ENCODE data around the gene RCAN2.
"Not testable (repeated sequence)": the region's sequence is repeated elsewhere in the genome, so short reads cannot be mapped to it uniquely, and the experiment has no call there.

Gene RCAN2

DNA sequence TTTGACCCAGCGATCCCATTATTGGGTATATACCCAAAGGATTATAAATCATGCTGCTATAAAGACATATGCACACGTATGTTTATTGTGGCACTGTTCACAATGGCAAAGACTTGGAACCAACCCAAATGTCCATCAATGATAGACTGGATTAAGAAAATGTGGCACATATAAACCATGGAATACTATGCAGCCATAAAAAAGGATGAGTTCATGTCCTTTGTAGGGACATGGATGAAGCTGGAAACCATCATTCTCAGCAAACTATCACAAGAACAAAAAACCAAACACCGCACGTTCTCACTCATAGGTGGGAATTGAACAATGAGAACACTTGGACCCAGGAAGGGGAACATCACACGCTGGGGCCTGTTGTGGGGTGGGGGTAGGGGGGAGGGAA is 103.5 kb downstream of the RCAN2 start:
- not testable (repeated sequence) for DNase-seq (ENCODE audit: low spot score)

DNA sequence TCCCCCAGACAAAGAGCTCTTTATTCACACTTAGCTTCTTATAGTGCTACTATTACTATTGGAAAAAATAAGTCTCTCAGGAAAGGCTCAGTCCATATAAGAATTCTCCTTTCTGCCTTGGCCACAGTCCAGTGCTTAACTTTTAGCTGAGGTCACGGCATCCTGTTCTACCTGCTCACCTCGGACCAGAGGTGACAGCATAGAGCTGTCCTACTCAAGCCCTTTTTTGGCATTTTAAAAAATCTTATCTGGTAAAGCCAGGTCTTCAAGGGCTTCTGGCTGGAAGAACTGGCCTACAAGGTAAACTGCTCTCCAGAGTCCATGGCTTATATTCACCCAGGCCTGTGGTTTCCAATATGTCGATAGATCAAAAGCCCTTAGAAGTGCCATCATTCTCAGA is 109.7 kb downstream of the RCAN2 start:
- no peak for DNase-seq (ENCODE audit: low spot score)

DNA sequence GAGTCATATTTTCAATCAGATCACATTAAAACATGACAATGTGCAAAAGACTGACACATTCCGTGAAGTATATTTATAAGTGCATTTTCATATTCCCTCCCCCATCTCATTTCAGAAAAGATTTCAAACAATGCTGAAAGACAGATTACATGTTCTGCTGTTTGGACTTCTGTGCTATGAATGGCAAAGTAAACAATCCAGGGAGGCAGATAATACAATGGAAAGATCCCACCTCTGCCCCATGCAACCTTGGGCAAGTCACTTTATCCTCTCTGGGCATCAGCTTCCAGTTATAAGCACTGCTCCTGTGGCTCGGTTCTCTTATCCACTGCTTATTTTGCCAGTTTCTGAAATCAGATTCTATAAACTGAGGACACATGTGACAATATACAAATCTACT is 110.2 kb downstream of the RCAN2 start:
- no peak for DNase-seq (ENCODE audit: low spot score)

DNA sequence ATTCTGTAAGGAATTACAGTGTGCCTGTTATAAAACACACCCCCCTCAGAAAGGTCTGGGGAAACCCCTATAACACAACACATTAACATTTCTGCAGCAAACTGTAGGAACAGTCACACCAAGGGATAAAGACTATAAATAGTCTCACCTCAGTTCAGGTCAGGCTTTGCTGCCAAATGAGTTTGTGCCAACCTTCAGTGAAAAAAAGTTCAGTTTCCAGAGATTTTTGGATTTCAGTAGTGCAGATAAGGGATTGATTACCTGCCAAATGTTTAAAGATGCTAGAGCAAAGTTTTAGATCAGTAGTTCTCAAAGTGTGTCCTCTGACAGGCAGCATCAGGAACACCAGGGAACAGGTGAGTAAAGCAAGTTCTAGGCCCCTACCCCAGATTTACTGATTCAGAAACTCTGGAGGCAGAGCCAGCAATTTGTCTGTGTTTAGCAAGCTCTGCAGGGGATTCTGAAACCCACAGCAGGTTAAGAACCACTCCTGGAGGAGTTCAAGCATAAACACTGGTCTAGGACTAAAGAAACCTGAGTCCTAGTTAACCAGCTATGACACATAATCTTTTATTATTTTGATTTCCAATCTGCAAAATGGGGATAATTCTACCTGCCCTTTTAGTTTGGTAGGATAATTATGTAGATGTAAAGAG is 111.0 kb downstream of the RCAN2 start:
- no peak for DNase-seq (ENCODE audit: low spot score)

DNA sequence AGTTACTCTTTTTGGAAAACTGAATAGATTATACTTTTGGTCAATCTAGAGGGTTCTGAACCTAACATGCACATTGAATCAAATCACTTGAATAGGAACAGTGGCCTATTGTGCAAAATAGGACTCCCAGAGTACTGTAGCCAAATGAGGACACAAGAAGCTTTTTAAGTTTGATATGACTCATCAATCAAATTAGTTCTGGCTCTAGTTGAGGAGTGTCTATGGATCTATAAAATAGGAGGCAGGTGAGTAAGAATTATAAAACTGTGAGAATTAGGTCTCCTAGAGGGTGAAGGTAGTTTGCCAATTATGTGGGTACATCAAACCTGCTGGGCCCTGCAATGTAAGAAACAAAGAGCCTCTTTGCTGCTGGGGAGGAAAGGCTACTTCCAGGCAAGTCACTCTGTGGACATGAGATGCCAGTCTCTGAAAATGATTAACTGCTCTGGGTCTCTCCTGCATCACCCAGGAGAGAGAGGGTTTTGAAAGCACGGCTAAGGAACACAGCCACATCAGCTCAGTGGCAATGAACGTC is 112.3 kb downstream of the RCAN2 start:
- DNase-seq (ENCODE audit: low spot score), result no peak

DNA sequence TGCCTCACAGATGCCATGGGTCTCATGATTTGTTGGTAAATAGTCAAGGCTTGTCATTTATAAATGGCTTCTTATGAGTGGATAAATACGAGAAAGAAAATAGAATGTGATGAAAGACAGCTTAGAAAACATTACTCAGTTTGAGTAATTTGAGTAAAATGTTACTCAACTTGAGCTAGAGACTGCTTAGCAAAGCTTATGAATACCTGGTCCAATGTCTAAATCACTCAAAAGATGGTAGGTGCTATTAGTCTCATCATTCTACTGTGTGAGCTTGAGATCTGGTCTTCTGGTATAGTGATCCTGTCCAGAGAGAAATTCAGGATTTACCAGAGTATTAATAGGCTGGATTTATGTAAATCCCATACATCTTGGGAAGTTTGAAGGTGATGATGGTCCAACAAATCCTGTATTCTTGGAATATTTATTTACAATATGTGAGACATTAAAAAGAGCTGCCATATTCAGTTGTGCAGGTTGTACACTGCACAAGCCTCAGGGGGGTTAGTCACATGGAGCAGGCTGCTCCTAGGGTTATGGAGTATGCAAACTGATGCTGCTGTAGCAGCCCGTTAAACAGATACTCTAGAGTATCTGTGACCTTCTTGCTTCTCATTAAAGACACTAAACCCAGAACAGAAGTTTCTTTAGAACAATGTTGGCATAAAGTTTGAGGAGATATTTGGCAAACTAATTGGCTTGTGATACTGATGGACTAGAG is 112.9 kb downstream of the RCAN2 start:
- no peak for DNase-seq (ENCODE audit: low spot score)

DNA sequence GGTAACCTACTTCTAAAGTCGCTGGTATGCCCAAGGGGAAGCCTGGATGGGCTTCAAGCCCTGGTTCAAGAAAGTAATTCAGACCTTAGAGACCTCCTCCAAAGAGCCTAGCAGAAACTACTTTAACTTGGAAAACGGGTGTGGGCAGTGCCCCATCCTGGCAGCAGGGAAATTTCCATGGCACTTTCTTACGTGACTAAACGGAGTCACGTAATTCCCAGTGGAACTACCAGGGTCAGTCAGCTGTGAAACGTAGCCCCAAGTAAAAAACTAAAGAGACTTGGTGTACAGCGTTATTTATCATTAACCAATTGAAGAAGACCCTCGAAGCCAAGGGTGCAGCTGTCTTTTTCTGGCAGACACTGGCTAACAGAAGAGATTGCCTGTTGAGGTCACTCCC is 114.0 kb downstream of the RCAN2 start:
- no peak for DNase-seq (ENCODE audit: low spot score)

DNA sequence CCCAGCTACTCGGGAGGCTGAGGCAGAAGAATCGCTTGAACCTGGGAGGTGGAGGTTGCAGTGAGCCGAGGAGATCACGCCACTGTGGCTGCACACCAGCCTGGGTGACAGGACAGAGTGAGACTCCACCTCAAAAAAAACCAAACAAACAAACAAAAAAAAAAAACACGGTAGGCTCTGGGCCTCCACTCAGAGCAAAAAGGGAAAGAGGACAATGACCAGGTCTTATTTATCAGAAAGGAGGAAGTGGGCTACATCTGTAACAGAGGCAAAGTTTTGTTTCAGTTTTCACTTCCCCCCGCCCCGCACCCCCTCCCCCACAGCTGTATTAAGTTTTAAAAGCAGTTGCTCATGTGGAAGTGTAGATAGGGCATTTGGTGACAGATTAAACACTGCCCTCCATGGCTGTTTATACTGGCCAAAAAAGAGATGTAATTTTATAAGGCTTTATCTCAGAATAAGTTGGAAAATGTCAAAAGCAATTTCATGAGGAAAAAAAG is 114.6 kb downstream of the RCAN2 start:
- DNase-seq (ENCODE audit: low spot score), result no peak

DNA sequence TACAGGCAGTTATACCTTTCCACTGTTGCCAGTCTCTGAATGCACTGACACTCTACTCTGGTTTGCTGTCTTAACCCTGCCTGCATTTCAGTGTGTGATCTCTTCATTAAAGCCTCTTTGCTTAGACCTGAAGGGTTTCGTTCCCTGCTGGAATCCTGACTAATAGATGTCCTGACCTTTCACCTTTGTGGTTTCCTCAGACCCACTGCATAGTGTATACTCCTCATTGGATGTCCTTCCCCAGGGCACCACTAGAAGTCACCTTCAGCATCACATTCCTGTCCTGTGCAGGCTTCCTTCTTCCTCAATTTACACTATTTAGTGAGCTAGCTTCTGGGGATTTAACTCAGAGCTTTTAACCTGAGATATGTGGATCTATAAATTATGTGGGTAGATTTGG is 120.6 kb downstream of the RCAN2 start:
- no peak for DNase-seq (ENCODE audit: low spot score)

DNA sequence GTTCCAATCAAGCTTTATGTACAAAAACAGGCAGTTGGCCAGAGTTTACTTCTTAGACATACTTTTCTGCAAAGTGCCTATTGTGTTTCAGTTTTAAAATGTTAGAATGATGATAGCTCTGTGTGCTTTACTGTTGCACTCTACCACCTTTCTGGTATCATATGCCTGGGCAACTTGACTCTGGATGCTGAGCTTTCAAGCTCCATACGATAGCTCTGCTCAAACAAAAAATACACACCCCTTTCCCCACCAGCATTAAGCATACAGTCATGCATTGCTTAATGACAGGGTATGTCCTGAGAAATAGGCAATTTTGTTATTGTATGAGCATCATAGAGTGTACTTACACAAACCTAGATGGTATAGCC is 123.1 kb downstream of the RCAN2 start:
- DNase-seq (ENCODE audit: low spot score), result no peak

DNA sequence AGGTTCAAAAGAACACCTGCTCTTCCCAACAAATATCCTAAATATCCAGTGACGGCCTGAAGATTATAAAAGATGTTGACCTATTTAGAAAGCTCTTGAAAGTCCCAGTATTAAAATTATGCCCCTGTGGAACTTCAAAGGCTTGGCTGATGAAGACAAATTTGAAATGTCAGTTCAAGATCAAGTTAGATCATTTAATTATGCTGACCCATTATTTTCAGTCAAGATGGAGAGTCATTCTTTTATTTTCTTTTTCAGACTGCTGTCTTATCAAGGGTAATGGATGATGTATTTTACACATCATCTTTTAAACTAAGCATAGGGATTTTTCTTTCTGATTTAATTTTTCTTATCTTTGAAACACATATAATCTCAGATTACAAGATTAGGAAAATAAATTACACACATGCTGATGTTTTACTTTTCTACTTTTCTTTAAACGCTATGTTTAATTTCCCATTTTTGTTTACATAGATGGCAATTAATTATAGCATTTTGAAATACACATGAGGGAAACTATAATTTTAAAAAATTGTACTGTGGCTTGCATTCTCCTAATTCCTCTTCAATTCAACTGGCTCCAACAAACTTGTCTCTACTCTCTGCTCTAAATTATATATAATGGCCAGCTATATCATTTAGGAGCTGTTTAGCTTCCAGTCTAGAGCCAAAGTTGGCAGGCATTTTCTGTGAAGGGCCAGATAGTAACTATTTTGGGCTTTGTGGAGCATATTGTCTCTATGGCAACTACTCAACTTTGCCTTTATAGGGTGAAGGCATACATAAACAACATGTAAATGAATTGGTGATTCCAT is 123.7 kb downstream of the RCAN2 start:
- no peak for DNase-seq (ENCODE audit: low spot score)

DNA sequence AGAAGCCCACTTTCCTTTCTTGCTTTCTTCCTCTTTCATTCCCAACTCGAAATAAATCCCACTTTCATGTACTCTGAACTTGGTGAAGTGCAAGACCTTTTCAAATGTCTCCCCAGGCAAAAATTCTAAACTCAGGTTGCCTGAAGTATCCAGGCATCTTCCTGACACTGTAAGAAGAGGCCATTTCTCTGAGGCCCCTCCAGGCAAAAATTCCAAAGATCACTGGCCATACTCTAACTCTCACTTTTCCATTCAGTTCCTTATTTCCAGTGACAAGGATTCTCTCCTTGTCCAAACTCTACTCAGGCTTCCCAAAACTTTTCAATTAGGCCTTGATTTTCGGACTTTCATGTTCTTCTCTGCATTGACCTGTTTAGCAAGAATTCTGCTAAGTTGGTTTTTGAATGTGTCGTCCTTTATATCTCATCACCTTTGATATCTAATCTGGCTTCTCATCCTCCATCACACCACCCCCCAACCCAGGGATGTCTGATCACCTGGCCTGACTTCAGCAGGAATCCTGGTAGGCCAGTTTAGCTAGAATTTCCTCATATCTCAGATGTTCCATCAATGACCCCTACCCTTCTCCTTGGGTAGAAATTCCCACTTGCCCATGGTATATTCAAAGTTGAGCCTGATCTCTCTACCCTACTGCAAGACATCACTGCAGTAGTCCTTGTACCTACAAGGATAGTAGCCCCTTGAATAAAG is 124.9 kb downstream of the RCAN2 start:
- DNase-seq (ENCODE audit: low spot score), result no peak

DNA sequence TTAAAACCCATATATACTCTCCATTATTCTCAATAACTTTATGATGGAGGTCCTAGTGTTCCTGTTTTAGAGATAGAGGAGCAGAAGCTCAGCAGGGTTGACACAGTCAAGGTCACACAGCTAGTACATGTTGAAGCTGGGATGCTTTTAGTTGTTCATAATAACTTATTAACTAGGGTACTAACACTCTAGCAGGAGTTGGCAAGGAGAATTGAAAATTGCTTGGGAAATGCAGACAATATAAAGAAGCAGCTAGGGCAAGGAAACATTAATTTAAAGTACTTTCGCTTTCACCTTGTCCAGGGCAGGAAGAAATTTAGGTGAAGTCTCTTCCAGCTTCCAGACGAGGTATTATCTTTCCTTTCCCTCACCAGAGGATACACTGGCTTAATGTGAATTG is 133.7 kb downstream of the RCAN2 start:
- no peak for DNase-seq (ENCODE audit: low spot score)

DNA sequence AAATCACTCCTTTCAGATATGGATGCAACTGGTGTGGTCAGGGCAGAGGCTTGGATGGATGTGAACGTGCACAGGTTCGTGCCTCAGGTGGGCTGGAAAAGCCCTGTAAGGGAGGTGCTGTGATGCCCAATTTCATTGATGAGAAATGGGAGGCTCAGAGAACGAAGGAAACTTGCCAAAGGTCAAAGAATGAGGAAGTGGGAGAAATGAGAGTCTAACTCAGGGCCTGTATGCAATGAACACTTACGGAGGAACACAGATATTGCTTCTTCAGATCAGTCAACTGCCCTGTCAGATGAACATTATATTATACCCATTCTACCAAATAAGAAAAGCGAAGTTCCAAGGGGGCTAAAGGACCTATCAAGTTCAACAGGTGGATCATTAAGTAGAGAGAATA is 134.7 kb downstream of the RCAN2 start:
- no peak for DNase-seq (ENCODE audit: low spot score)

DNA sequence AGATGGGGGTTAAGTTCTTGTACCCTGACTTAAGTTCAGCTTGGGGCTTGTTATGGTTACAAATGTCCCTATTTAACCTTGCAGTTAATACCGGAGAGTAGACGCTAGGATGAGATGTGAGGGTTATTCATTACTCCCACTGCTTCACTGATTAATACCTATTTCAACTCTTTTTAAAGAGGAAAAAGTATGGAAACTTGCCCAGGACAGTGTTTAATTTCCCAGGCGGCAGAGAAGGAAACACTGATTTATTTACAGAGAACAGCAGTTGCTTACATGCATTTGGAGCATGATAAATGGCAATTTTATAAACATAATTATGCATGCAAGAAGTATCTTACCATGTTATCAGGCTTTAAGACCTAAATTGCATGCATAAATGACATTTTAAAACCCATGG is 137.7 kb downstream of the RCAN2 start:
- DNase-seq (ENCODE audit: low spot score), result no peak

DNA sequence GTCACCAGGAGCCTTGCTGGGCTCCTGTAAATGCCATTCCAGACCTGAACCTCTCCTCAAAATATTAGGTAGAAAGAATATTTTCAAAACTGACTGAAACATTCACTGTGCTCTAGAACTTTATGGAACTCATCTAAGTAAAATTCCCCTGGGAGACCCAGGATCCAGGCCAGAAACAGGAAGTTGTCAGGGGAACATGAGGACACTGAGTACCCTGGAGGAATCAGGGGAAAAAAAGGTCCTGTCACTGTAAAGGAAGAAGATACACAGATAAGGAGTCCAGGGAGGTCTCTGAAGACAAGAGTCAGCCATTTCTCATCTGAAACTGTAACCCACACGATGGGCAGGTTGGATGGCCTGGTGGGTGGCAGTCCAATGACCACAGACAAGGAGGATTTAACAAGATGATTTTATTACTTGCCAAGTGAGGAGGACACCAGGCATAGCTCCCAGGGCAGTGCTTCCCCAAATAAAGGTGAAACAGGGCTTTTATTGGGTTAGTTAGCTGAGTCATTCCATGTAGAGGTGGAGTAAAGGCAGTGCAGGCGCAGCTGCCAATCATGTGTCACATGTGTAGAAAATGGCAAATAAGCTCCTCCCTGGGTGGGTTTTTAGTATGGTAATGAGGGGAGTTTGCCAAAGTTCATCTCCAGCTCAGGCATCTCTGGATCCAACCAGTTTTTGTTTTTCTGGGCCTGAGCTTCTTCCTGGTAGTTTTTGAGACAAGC is 138.5 kb downstream of the RCAN2 start:
- DNase-seq (ENCODE audit: low spot score), result no peak

DNA sequence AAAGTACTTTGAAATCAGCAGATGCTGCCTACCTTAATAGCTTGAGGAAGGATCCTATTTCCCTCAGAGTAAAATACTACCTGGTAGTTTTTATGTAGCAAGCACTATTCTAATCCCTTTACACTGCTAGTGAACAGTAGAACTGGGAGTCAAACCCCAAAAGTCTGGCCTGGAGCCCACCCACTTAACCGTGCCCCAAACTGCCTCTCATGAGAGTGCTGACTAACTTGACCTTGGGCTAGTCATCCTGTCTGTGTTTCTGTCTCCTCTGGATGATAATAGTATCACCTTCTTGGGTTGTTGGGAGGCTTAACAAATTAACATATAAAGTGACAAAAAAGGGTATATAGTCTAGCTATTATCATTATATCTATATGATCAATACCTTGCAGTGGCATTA is 140.5 kb downstream of the RCAN2 start:
- no peak for DNase-seq (ENCODE audit: low spot score)

DNA sequence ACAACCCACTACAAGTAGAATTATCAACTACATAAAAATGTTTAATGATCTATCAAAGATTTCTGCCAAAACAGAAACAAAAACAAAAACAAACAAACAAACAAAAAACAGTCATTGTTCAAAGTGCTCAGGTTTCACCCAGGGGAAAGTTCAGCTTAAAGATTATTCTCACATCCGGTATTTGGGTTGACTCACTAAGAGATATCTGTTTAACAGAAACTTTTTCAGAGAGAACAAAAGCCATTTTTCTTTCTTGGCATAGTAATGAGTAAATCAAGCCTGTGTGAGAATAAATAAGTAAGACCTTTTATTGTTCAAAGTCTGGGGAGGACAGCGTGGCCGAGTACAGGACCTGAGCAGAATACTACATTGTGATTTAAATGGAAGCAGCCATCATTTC is 143.6 kb downstream of the RCAN2 start:
- DNase-seq (ENCODE audit: low spot score), result no peak

DNA sequence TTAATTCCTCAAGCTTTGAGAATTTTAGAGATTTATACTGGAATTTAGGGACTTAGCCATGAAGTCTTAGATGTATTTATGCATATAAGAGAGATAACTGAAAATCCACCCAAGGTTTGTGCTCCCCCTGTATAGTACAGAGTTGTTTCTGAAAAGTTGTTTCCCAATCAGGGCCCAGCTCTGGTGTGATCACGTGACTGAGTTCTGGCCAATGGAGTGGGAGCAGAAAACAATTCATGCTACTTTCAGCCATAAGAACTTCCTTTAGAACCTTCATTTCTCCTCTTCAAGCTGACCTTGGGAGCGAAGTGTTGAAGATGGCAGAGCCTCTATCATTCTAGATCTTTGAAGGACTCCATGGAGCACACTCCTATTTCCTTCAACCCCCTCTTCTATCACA is 151.0 kb downstream of the RCAN2 start:
- no peak for DNase-seq (ENCODE audit: low spot score)

DNA sequence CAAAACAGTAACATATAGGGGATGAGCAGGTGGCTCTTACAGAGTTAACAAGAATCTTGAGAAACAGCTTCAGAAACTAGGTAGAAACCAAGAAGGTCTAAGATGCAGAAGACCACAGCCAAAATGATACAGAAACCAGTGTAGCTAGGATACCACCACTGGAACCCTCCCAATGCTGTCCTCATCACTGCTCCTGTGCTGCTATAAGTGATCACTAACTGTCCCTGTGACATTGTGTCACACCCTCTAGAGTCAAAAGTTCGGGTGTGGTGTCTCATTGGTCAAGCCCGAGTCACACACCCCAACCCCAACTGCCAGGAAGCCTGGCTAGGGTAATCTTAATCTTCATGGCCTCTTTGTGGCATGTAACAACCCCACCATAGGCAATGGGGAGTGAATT is 153.1 kb downstream of the RCAN2 start:
- DNase-seq (ENCODE audit: low spot score), result no peak

DNA sequence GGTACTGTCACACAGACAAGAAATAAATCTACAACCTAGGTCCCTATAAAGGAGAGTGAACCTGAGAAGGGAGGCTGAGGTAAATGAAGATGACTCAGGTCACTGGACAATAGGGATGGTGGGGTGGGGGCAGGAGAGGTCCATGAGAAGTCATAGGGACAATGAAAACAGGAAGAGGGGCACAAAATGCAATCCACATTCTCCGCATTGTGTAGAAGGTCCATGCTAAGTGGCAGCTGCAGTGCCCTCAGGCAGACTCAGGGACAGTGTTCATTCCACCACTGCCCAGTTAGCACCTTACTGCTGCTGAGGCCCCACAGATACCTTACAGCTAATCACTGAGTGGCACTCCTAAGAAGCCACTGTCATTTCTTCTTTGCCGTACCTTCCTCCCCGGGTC is 156.8 kb downstream of the RCAN2 start:
- DNase-seq (ENCODE audit: low spot score), result no peak

DNA sequence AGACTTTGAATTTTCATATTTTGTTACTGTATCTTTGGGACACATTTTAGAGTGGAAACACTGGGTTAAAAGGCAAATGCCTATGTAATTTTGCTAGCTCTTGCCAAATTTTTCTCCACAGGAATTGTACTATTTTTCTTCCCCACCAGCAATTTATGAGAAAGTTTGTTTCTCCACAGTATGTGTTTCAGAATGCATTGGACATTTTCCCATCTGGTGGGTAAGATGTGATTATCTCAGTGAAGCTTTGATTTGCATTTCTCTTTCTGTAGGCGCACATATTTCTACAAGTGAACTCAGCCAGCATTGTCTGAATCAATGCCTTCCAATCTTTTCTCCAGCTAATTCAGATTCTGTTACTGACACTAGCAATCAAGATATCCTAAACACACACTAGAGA is 157.8 kb downstream of the RCAN2 start:
- DNase-seq (ENCODE audit: low spot score), result no peak
